Right cardiac atrium (tissue), 5 donors: Measurements from ENCODE around the gene CXXC5. TPM values are rescaled to one million over a fixed set of nuclear protein-coding genes. Genes with fewer than 3 reads are reported as not detected.
A peak's percentile ranks its signal among the peaks of the same experiment; 100 is the strongest.

Source experiments
- ATAC-seq, 2 donors: fragments of 200-7000 bp; cut with Tn5 transposase; one replicate each; pipeline versions ENCODE4 v1.8.0 to v1.9.1; 2020; ENCODE audit warnings: moderate library complexity in 2 of 2, mild to moderate bottlenecking in 1 of 2
- DNase-seq, 3 donors: peaks; one replicate each; pipeline ENCODE4 v3.0.0-alpha.2; 2020
- H3K27ac ChIP-seq: one replicate; pipeline ENCODE4 v1.5.1; 2013; ENCODE audit warnings: mild to moderate bottlenecking, low read length, control low read depth, moderate library complexity
- H3K27me3 ChIP-seq: one replicate; pipeline ENCODE4 v1.6.1; 2013; ENCODE audit not compliant: control insufficient read depth, insufficient read depth
- H3K4me1 ChIP-seq: one replicate; pipeline ENCODE4 v1.6.1; 2013; ENCODE audit warnings: low read length; ENCODE audit not compliant: control insufficient read depth, insufficient read depth
- H3K4me3 ChIP-seq: one replicate; pipeline ENCODE4 v1.5.1; 2013; ENCODE audit warnings: low read length, control low read depth
- H3K9me3 ChIP-seq: one replicate; pipeline ENCODE4 v1.6.1; 2013; ENCODE audit warnings: low read length; ENCODE audit not compliant: control insufficient read depth
- WGBS: extraction: QIAGEN DNeasy Blood & Tissue Kit; methylation state at CpG from one replicate; pipeline ENCODE4 v1.1.7; 2013; 5-methylcytosine and 5-hydroxymethylcytosine counted together
- intact Hi-C, 4 donors: fragments of 100-400 bp; cut with DNase I; formaldehyde crosslinking; loops; one replicate each; pipeline versions ENCODE4 v1.11.0 to v1.14.0; 2022 to 2023
- polyA plus RNA-seq: library from polyadenylated mRNA; stranded (reverse); fragments of 200-250 nt; gene quantifications from one replicate; pipeline ENCODE4 v1.2.3, GENCODE V29; 2013
- total RNA-seq, 4 donors: library from RNA; stranded (reverse); fragmentation: NEBNext Ultra II Directional; extraction: Animal tissue kit (Norgen Biotek cat#: 25700); gene quantifications; one replicate each; pipeline ENCODE4 v1.2.1, GENCODE V29; 2021
- donor health status: healthy with polysubstance abuse.
- donor health status: DM: no; HTN: yes; CAD: no.
- donor health status: DM: no; HTN: no; CAD: no.
- donor health status: DM: no; HTN: yes; CAD: no; lungs with severe emphysema.
- donor health status: DM: yes; HTN: yes; CAD: no.

The CXXC5 gene
- total and polyA plus RNA-seq, 5 donors = 33.9 to 70.5 (median 48.7) TPM

GRCh38 chr5:139684881-139685749 lies 37.0 kb downstream of the CXXC5 start:
- intact Hi-C loops = loop anchor here in 2 of 4 donors (5.0 kb wide), 1 partner anchor 48 kb away; no protein-coding TSS in a partner anchor
- WGBS = 54% methylated on average over 19 of the region's 19 CpGs
- Histone ChIP-seq H3K27ac (peak overlapping the region; percentile 79), H3K9me3 (no peaks in the 10 kb centered on the region), H3K27me3 (no peaks in the 10 kb centered on the region), H3K4me3 (no peak overlapping the region), H3K4me1 (peaks cover 8% of the 10 kb centered on the region)
- DNase-seq (peak in 1 of 3 donors; percentile 82), ATAC-seq (peak; percentile 42 to 49)

- DNase-seq (no peak), ATAC-seq (no peak)
- WGBS = 59% methylated on average over 5 of the region's 5 CpGs
- Histone ChIP-seq H3K9me3 (no peaks in the 10 kb centered on the region), H3K4me1 (peaks cover 14% of the 10 kb centered on the region), H3K4me3 (no peak overlapping the region), H3K27me3 (no peaks in the 10 kb centered on the region), H3K27ac (peak overlapping the region; percentile 79)
- intact Hi-C loops = loop anchor here in 2 of 4 donors (5.0 kb wide), 1 partner anchor 49 kb away; no protein-coding TSS in a partner anchor
Measured at GRCh38 chr5:139685886-139686285, 37.7 kb downstream of the CXXC5 start.

GRCh38 chr5:139686356-139686705 lies 38.2 kb downstream of the CXXC5 start:
- H3K4me1 ChIP-seq = peaks cover 14% of the 10 kb centered on the region
- DNase-seq (no peak), ATAC-seq (no peak)
- H3K27ac ChIP-seq = peak overlapping the region; percentile 79
- no peak overlapping the region for H3K4me3 ChIP-seq
- 75% methylated on average over 5 of the region's 5 CpGs for WGBS
- intact Hi-C loops = loop anchor here in 2 of 4 donors (5.0 kb wide), 1 partner anchor 49 kb away; no protein-coding TSS in a partner anchor
- H3K27me3 ChIP-seq = no peaks in the 10 kb centered on the region
- no peaks in the 10 kb centered on the region for H3K9me3 ChIP-seq

GRCh38 chr5:139686706-139687441 lies 38.7 kb downstream of the CXXC5 start:
- Histone ChIP-seq H3K4me3 (no peak overlapping the region), H3K27ac (peak overlapping the region; percentile 63), H3K4me1 (peaks cover 14% of the 10 kb centered on the region), H3K9me3 (no peaks in the 10 kb centered on the region), H3K27me3 (no peaks in the 10 kb centered on the region)
- DNase-seq (peak in 1 of 3 donors; percentile 75), ATAC-seq (no peak)
- intact Hi-C loops = loop anchor here in 2 of 4 donors (5.0 kb wide), 1 partner anchor 50 kb away; no protein-coding TSS in a partner anchor
- WGBS = 69% methylated on average over 18 of the region's 18 CpGs

GRCh38 chr5:139687656-139688055 lies 39.5 kb downstream of the CXXC5 start:
- H3K4me3 ChIP-seq = no peak overlapping the region
- DNase-seq (peak in 1 of 3 donors; percentile 63), ATAC-seq (no peak)
- 63% methylated on average over 6 of the region's 6 CpGs for WGBS
- peak overlapping the region; percentile 63 for H3K27ac ChIP-seq
- H3K4me1 ChIP-seq = peaks cover 16% of the 10 kb centered on the region
- no peaks in the 10 kb centered on the region for H3K27me3 ChIP-seq
- H3K9me3 ChIP-seq = no peaks in the 10 kb centered on the region
- intact Hi-C loops = loop anchor here in 2 of 4 donors (5.0 kb wide), 1 partner anchor 50 kb away; no protein-coding TSS in a partner anchor

GRCh38 chr5:139688088-139688702 lies 40.0 kb downstream of the CXXC5 start:
- no peak overlapping the region for H3K4me3 ChIP-seq
- no peaks in the 10 kb centered on the region for H3K9me3 ChIP-seq
- 75% methylated on average over 14 of the region's 14 CpGs for WGBS
- peaks cover 16% of the 10 kb centered on the region for H3K4me1 ChIP-seq
- no peaks in the 10 kb centered on the region for H3K27me3 ChIP-seq
- H3K27ac ChIP-seq = peak overlapping the region; percentile 5
- ATAC-seq (no peak), DNase-seq (no peak)
- intact Hi-C loops = loop anchor here in 2 of 4 donors (5.0 kb wide), 1 partner anchor 51 kb away; no protein-coding TSS in a partner anchor

GRCh38 chr5:139688751-139689372 lies 40.7 kb downstream of the CXXC5 start:
- intact Hi-C loops = loop anchor here in 2 of 4 donors (5.0 kb wide), 1 partner anchor 52 kb away; no protein-coding TSS in a partner anchor
- H3K4me3 ChIP-seq = no peak overlapping the region
- no peaks in the 10 kb centered on the region for H3K27me3 ChIP-seq
- 76% methylated on average over 8 of the region's 8 CpGs for WGBS
- ATAC-seq (no peak), DNase-seq (no peak)
- peaks cover 16% of the 10 kb centered on the region for H3K4me1 ChIP-seq
- H3K9me3 ChIP-seq = no peaks in the 10 kb centered on the region
- H3K27ac ChIP-seq = no peak overlapping the region

- WGBS = 25% methylated on average over 16 of the region's 16 CpGs
- ATAC-seq = peak in 1 of 2 donors; percentile 13
- peak overlapping the region; percentile 0 for H3K27ac ChIP-seq
- DNase-seq = peak in 1 of 3 donors; percentile 61
- peaks cover 15% of the 10 kb centered on the region for H3K4me1 ChIP-seq
- intact Hi-C loops = loop anchor here (5.0 to 10.0 kb wide), 3 partner anchors 52 to 75 kb away; no protein-coding TSS in a partner anchor
- H3K4me3 ChIP-seq = no peak overlapping the region
- no peaks in the 10 kb centered on the region for H3K27me3 ChIP-seq
- no peaks in the 10 kb centered on the region for H3K9me3 ChIP-seq
Measured at GRCh38 chr5:139689631-139690063, 41.5 kb downstream of the CXXC5 start.

- Histone ChIP-seq H3K4me3 (no peak overlapping the region), H3K27ac (peak overlapping the region; percentile 23)
- intact Hi-C loops = loop anchor here in 3 of 4 donors (5.0 to 10.0 kb wide), 3 partner anchors 53 to 75 kb away; no protein-coding TSS in a partner anchor
Measured at GRCh38 chr5:139690064-139690802, 42.1 kb downstream of the CXXC5 start.

More at GRCh38 chr5:139690064-139690802, 42.1 kb downstream of the CXXC5 start:
- no peaks in the 10 kb centered on the region for H3K9me3 ChIP-seq
- H3K4me1 ChIP-seq = peaks cover 14% of the 10 kb centered on the region
- WGBS = 4% methylated on average over 16 of the region's 16 CpGs
- DNase-seq = peak; percentile 68 to 82 (median 69)
- no peaks in the 10 kb centered on the region for H3K27me3 ChIP-seq
- ATAC-seq = peak; percentile 6 to 46
